ENCODE measurements around the gene NTM. TPM values are rescaled to one million over a fixed set of nuclear protein-coding genes. Genes with fewer than 3 reads are reported as not detected.

The NTM gene
- total RNA-seq, 2 donors from 2014 or later = 0.26 to 3.6 TPM

DNA sequence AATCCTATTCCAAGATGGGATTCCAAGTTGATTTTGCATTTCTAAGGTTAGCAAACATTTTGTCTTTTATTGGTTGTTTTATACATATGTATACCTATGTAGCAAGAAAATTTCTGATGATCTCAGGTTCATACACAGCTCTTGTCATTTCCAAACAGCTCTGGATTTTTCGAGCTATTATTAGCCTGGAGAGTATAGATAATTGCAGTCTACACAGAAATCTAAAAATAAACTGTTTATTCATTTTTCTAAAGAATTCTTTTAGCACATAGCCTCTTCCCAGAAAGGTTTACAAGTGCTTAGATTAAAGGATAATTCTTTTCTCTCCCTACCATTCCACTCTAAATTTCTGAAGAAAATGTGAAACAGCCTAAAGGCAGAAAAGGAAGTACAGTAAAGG lies 705.0 kb downstream of the NTM start:
- Histone ChIP-seq H3K27me3 (no peaks in the 10 kb centered on the region), H3K4me1 (no peaks in the 10 kb centered on the region), H3K9me3 (no peaks in the 10 kb centered on the region), H3K27ac (no peak overlapping the region), H3K36me3 (replicated peaks in 1 of 2; ENCODE audit: insufficient read depth in 1 of 2, low read depth in 2 of 2) (no peaks in the 10 kb centered on the region), H3K4me3 (no peak overlapping the region)
- 29 to 39% methylated on average over 1 of the region's 1 CpG for WGBS, 2 donors
- intact Hi-C loops (cut with DNase I) = no loop called here
- no peak for DNase-seq
- no peak for ATAC-seq
- TF ChIP-seq, protein P1, sequence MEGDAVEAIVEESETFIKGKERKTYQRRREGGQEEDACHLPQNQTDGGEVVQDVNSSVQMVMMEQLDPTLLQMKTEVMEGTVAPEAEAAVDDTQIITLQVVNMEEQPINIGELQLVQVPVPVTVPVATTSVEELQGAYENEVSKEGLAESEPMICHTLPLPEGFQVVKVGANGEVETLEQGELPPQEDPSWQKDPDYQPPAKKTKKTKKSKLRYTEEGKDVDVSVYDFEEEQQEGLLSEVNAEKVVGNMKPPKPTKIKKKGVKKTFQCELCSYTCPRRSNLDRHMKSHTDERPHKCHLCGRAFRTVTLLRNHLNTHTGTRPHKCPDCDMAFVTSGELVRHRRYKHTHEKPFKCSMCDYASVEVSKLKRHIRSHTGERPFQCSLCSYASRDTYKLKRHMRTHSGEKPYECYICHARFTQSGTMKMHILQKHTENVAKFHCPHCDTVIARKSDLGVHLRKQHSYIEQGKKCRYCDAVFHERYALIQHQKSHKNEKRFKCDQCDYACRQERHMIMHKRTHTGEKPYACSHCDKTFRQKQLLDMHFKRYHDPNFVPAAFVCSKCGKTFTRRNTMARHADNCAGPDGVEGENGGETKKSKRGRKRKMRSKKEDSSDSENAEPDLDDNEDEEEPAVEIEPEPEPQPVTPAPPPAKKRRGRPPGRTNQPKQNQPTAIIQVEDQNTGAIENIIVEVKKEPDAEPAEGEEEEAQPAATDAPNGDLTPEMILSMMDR (IDR thresholded peaks at IDR 0.05) = no peak
- TF ChIP-seq POLR2A (IDR thresholded peaks at IDR 0.05) = no peak

DNA sequence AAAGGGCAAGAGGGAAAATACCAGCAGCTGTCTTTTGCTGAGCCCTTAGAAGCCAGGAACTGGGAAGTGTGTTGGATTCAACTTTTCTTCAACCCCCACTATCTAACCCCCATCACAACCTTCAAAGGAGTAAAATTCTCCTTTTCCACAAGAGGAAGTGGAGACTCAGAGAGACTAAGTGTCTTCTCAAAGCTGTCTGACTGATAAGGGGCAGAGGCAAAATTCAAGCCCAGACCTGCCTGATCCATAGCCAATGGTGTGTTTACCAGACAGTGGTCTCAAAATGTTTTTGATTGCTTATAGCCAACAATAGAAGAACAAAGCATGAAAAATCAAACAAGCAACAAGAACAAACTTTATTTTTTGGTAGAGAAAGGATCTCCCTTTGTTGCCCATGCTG lies 707.0 kb downstream of the NTM start:
- no peaks in the 10 kb centered on the region for H3K9me3 ChIP-seq
- DNase-seq = no peak
- intact Hi-C loops (cut with DNase I) = no loop called here
- H3K4me3 ChIP-seq = no peak overlapping the region
- H3K4me1 ChIP-seq = no peaks in the 10 kb centered on the region
- H3K27me3 ChIP-seq = no peaks in the 10 kb centered on the region
- no peak for TF ChIP-seq POLR2A (IDR thresholded peaks at IDR 0.05)
- TF ChIP-seq, protein P1 (IDR thresholded peaks at IDR 0.05) = no peak
- no peak overlapping the region for H3K27ac ChIP-seq
- H3K36me3 ChIP-seq (replicated peaks in 1 of 2; ENCODE audit: insufficient read depth in 1 of 2, low read depth in 2 of 2) = no peaks in the 10 kb centered on the region
- no peak for ATAC-seq

DNA sequence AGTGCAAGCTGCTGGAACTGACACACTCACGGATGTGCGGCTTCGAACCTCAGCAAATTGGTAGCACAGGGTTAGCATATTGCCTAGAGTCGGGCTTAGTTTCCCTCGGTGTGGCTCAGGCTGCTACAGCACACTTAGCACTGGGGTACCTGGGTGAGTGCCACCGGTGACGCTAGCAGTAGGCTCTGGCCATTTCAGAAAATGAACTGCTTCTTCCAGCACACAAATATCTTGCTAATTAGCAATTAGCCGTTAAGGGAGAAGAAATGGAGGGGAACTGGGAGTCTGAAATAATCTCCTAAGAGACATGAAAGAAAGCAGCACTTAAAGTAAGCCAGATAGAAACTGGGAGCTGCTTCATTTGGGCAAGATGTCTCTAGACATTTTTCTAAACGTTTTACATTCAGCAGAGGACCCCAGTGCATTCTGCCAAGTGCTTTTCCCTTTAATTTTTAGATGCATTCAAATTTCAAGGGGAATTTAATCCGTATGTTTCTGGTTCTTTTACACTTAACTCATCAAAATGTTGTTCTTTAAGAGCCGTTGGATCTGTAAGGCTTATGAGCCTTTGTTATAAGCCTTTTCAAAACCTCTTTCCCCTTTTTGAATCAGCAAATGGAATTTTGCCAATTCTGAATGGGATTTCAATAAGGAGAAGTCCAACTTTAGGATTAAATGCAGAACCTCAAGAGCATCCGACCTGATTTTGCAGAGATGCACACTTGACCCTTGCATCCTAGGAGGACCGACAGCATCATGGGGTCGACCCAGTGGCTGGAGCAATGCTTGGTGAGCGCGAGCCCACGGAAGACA lies 708.1 kb downstream of the NTM start:
- H3K36me3 ChIP-seq (replicated peaks in 1 of 2; ENCODE audit: insufficient read depth in 1 of 2, low read depth in 2 of 2) = no peaks in the 10 kb centered on the region
- 65 to 71% methylated on average over 17 of the region's 17 CpGs for WGBS, 2 donors
- DNase-seq (no peak), ATAC-seq (no peak)
- H3K4me1 ChIP-seq = no peaks in the 10 kb centered on the region
- H3K4me3 ChIP-seq = no peak overlapping the region
- TF ChIP-seq, protein P1 (IDR thresholded peaks at IDR 0.05) = no peak
- TF ChIP-seq POLR2A (IDR thresholded peaks at IDR 0.05) = no peak
- intact Hi-C loops (cut with DNase I) = no loop called here
- H3K9me3 ChIP-seq = peaks cover 0 to 4% (median 0%) of the 10 kb centered on the region in 3 donors
- no peaks in the 10 kb centered on the region for H3K27me3 ChIP-seq
- no peak overlapping the region for H3K27ac ChIP-seq

DNA sequence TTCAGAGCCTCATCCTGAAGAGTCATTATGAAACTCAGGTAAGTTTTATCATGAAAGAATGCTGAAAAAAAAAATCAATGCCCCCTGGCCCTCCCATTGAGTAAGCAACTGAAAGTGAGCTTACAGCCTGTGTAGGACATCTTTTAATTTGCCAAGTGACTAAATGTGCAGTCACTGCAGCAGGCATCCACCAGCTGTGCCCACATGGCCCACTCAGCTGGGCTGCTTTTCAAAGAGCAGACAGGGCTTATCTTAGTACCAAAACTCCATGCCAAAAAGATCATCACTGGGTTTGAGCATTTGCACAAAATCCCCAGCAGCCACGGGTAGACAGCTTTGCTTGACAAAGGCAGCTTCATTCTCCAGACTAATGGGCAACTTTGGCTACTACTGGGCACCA lies 709.7 kb downstream of the NTM start:
- Histone ChIP-seq H3K27ac (no peak overlapping the region), H3K4me1 (no peaks in the 10 kb centered on the region), H3K4me3 (no peak overlapping the region), H3K9me3 (peaks cover 0 to 4% (median 0%) of the 10 kb centered on the region in 3 donors), H3K36me3 (replicated peaks in 1 of 2; ENCODE audit: insufficient read depth in 1 of 2, low read depth in 2 of 2) (no peaks in the 10 kb centered on the region), H3K27me3 (no peaks in the 10 kb centered on the region)
- TF ChIP-seq, protein P1 (IDR thresholded peaks at IDR 0.05) = no peak
- TF ChIP-seq POLR2A (IDR thresholded peaks at IDR 0.05) = no peak
- intact Hi-C loops (cut with DNase I) = no loop called here
- ATAC-seq (no peak), DNase-seq (no peak)
- 48 to 50% methylated on average over 1 of the region's 1 CpG for WGBS, 2 donors

DNA sequence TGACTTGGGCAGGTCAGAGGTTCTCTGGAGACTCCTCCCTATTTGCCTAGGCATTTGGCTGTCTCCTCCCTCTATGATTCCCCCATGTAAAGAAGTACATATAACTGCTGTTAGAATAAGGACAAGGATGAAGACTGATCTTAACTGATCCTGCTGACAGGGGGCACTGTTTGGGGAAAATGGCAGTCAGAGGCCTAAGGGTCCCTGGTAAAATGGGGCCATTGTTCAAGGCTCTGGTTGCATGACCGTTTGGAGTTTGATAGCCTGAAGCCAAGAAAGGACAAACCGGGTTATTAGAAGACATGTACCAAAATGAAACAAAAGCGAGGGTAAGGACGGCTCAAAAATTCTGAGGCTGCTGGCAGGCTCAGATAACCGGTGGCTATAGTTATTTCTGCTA lies 712.2 kb downstream of the NTM start:
- no peaks in the 10 kb centered on the region for H3K4me1 ChIP-seq
- H3K9me3 ChIP-seq = peaks cover 0 to 18% (median 0%) of the 10 kb centered on the region in 3 donors
- no peak overlapping the region for H3K27ac ChIP-seq
- intact Hi-C loops (cut with DNase I) = no loop called here
- no peaks in the 10 kb centered on the region for H3K27me3 ChIP-seq
- H3K4me3 ChIP-seq = no peak overlapping the region
- ATAC-seq (no peak), DNase-seq (no peak)
- 71 to 76% methylated on average over 5 of the region's 5 CpGs for WGBS, 2 donors
- H3K36me3 ChIP-seq (replicated peaks in 1 of 2; ENCODE audit: insufficient read depth in 1 of 2, low read depth in 2 of 2) = no peaks in the 10 kb centered on the region
- TF ChIP-seq, protein P1 (IDR thresholded peaks at IDR 0.05) = no peak
- no peak for TF ChIP-seq POLR2A (IDR thresholded peaks at IDR 0.05)
